Neuronal stem cell (in vitro differentiated cells): Measurements from ENCODE around the gene CDH23.

Source experiments
- DNase-seq: peaks from one replicate; pipeline ENCODE4 v3.0.0-alpha.2; 2013; ENCODE audit warnings: low spot score
- H2AFZ ChIP-seq: one replicate; pipeline ENCODE4 v1.6.1; 2013; ENCODE audit warnings: mild to moderate bottlenecking, low read length, inconsistent platforms
- H2AK5ac ChIP-seq: 2 replicates; pipeline ENCODE4 v1.6.1; 2013; ENCODE audit warnings: low read depth, mild to moderate bottlenecking, inconsistent platforms, low read length, moderate library complexity, mixed read lengths
- H2BK120ac ChIP-seq: 2 replicates; pipeline ENCODE4 v1.6.1; 2013; ENCODE audit warnings: low read depth, mild to moderate bottlenecking, inconsistent platforms, low read length, moderate library complexity, mixed read lengths
- H2BK12ac ChIP-seq: one replicate; pipeline ENCODE4 v1.6.1; 2013; ENCODE audit warnings: low read length, inconsistent platforms
- H2BK15ac ChIP-seq: 2 replicates; pipeline ENCODE4 v1.6.1; 2013; ENCODE audit warnings: mild to moderate bottlenecking, low read length, inconsistent platforms, mixed read lengths
- H2BK5ac ChIP-seq: one replicate; pipeline ENCODE4 v1.6.1; 2013; ENCODE audit warnings: inconsistent platforms, mild to moderate bottlenecking, low read length, moderate library complexity
- H3K14ac ChIP-seq: one replicate; pipeline ENCODE4 v1.6.1; 2013; ENCODE audit warnings: low read length, inconsistent platforms
- H3K18ac ChIP-seq: 2 replicates; pipeline ENCODE4 v1.6.1; 2013; ENCODE audit warnings: low read length, inconsistent platforms
- H3K23ac ChIP-seq: 2 replicates; pipeline ENCODE4 v1.6.1; 2013; ENCODE audit warnings: low read depth, mild to moderate bottlenecking, mixed read lengths, low read length, inconsistent platforms; ENCODE audit not compliant: poor library complexity
- H3K27ac ChIP-seq: replicated peaks from 3 replicates; pipeline ENCODE4 v1.5.1; 2013; ENCODE audit warnings: low read length, inconsistent platforms
- H3K27me3 ChIP-seq, 3 experiments: 2 replicates each; pipeline ENCODE4 v1.6.1; 2013; ENCODE audit warnings: low read length in 3 of 3, mild to moderate bottlenecking in 2 of 3, inconsistent platforms in 1 of 3, low read depth in 1 of 3, mixed read lengths in 1 of 3, moderate library complexity in 1 of 3; ENCODE audit not compliant: control insufficient read depth in 3 of 3, insufficient read depth in 3 of 3
- H3K36me3 ChIP-seq, 2 donors: replicated peaks in 1 of 2; 2 replicates each; pipeline ENCODE4 v1.6.1; 2013; ENCODE audit warnings: low read length in 2 of 2; ENCODE audit not compliant: control insufficient read depth in 2 of 2, insufficient read depth in 2 of 2
- H3K4ac ChIP-seq: 2 replicates; pipeline ENCODE4 v1.6.1; 2013; ENCODE audit warnings: inconsistent platforms, mild to moderate bottlenecking, low read length, moderate library complexity
- H3K4me1 ChIP-seq, 2 donors: 1 replicate in 1 of 2; 2 replicates in 1 of 2; pipeline ENCODE4 v1.6.1; 2013; ENCODE audit warnings: low read length in 2 of 2, low read depth in 1 of 2; ENCODE audit not compliant: control insufficient read depth in 2 of 2, insufficient read depth in 1 of 2
- H3K4me2 ChIP-seq: one replicate; pipeline ENCODE4 v1.6.1; 2013; ENCODE audit warnings: mild to moderate bottlenecking, low read length, inconsistent platforms; ENCODE audit not compliant: insufficient read depth, poor library complexity, severe bottlenecking
- H3K4me3 ChIP-seq, 2 donors: 2 replicates each; pipeline ENCODE4 v1.5.1; 2013; ENCODE audit warnings: low read length in 2 of 2, mild to moderate bottlenecking in 2 of 2, inconsistent platforms in 1 of 2, moderate library complexity in 1 of 2
- H3K79me1 ChIP-seq: one replicate; pipeline ENCODE4 v1.6.1; 2013; ENCODE audit warnings: low read depth, mild to moderate bottlenecking, inconsistent platforms, low read length, moderate library complexity
- H3K9ac ChIP-seq: one replicate; pipeline ENCODE4 v1.6.1; 2013; ENCODE audit warnings: mild to moderate bottlenecking, low read depth, low read length, inconsistent platforms; ENCODE audit not compliant: poor library complexity
- H3K9me3 ChIP-seq, 2 donors: replicated peaks in 1 of 2; 2 replicates each; pipeline versions ENCODE3 to v1.6.1; 2013; ENCODE audit warnings: low read length in 2 of 2, mild to moderate bottlenecking in 2 of 2, inconsistent platforms in 1 of 2, low read depth in 1 of 2, mixed read lengths in 1 of 2, moderate library complexity in 1 of 2; ENCODE audit not compliant: control insufficient read depth in 2 of 2, insufficient read depth in 1 of 2
- H4K8ac ChIP-seq: one replicate; pipeline ENCODE4 v1.6.1; 2013; ENCODE audit warnings: low read depth, mild to moderate bottlenecking, inconsistent platforms, low read length, moderate library complexity
- H4K91ac ChIP-seq: one replicate; pipeline ENCODE4 v1.6.1; 2013; ENCODE audit warnings: low read length, low read depth, mild to moderate bottlenecking, inconsistent platforms; ENCODE audit not compliant: poor library complexity
- WGBS, 2 donors: extraction: QIAGEN DNeasy Blood & Tissue Kit; methylation state at CpG; one replicate each; pipeline ENCODE4 v1.1.7; 2013; ENCODE audit warnings: missing lambda C conversion rate in 2 of 2, mixed read lengths in 1 of 2; ENCODE audit not compliant: insufficient read length in 2 of 2, insufficient replicate concordance in 1 of 2; ENCODE audit errors: extremely low coverage in 2 of 2; 5-methylcytosine and 5-hydroxymethylcytosine counted together

Gene CDH23

GRCh38 chr10:71606257-71607081 is 209.7 kb downstream of the CDH23 start:
- no peak overlapping the region for H3K14ac ChIP-seq
- no peak overlapping the region for H2AK5ac ChIP-seq
- no peak overlapping the region for H2BK5ac ChIP-seq
- no peak overlapping the region for H4K8ac ChIP-seq
- no peak overlapping the region for H3K4me3 ChIP-seq
- H3K18ac ChIP-seq: no peak overlapping the region
- H3K4ac ChIP-seq: no peak overlapping the region
- H2BK15ac ChIP-seq: no peak overlapping the region
- WGBS, 2 donors: no CpG with 5 or more reads among the region's 9 CpGs
- H2BK12ac ChIP-seq: no peak overlapping the region
- H4K91ac ChIP-seq: no peak overlapping the region
- H3K9ac ChIP-seq: no peak overlapping the region
- H3K27ac ChIP-seq: no peak overlapping the region
- peaks cover 0 to 24% of the 10 kb centered on the region in 2 donors for H3K4me1 ChIP-seq
- H3K4me2 ChIP-seq: no peak overlapping the region
- no peaks in the 10 kb centered on the region for H3K36me3 ChIP-seq
- no peak overlapping the region for H2BK120ac ChIP-seq
- no peaks in the 10 kb centered on the region for H3K79me1 ChIP-seq
- no peak overlapping the region for H2AFZ ChIP-seq
- H3K9me3 ChIP-seq: no peaks in the 10 kb centered on the region
- no peak for DNase-seq
- H3K23ac ChIP-seq: no peak overlapping the region
- no peaks in the 10 kb centered on the region for H3K27me3 ChIP-seq

GRCh38 chr10:71607082-71607443 is 210.3 kb downstream of the CDH23 start:
- no CpG with 5 or more reads among the region's 5 CpGs for WGBS, 2 donors
- Histone ChIP-seq H3K18ac (no peak overlapping the region), H3K4me1 (peaks cover 0 to 24% of the 10 kb centered on the region in 2 donors), H3K23ac (no peak overlapping the region), H4K91ac (no peak overlapping the region), H2BK5ac (no peak overlapping the region), H4K8ac (no peak overlapping the region), H2BK15ac (no peak overlapping the region), H3K14ac (no peak overlapping the region), H3K9me3 (no peaks in the 10 kb centered on the region), H3K4me2 (no peak overlapping the region), H3K9ac (no peak overlapping the region), H2AK5ac (no peak overlapping the region), H3K36me3 (no peaks in the 10 kb centered on the region), H3K27ac (no peak overlapping the region), H2BK120ac (no peak overlapping the region), H3K27me3 (no peaks in the 10 kb centered on the region), H3K4ac (no peak overlapping the region), H3K4me3 (no peak overlapping the region), H2BK12ac (no peak overlapping the region), H2AFZ (no peak overlapping the region), H3K79me1 (no peaks in the 10 kb centered on the region)
- no peak for DNase-seq

- Histone ChIP-seq H3K4me1 (peaks cover 0 to 20% of the 10 kb centered on the region in 2 donors), H3K18ac (peak overlapping the region; percentile 81), H2BK12ac (no peak overlapping the region), H3K27ac (peak overlapping the region; percentile 18), H3K9me3 (no peaks in the 10 kb centered on the region), H4K91ac (no peak overlapping the region), H2AK5ac (peak overlapping the region; percentile 60), H3K4me3 (no peak overlapping the region), H3K9ac (peak overlapping the region; percentile 78), H2AFZ (no peak overlapping the region), H2BK15ac (no peak overlapping the region), H3K27me3 (no peaks in the 10 kb centered on the region), H4K8ac (no peak overlapping the region), H3K79me1 (no peaks in the 10 kb centered on the region), H3K14ac (no peak overlapping the region), H3K4ac (no peak overlapping the region), H3K4me2 (no peak overlapping the region), H2BK120ac (peak overlapping the region; percentile 6), H3K23ac (peak overlapping the region; percentile 32), H3K36me3 (no peaks in the 10 kb centered on the region), H2BK5ac (no peak overlapping the region)
- DNase-seq: peak; percentile 86
- no CpG with 5 or more reads among the region's 20 CpGs for WGBS, 2 donors
These were observed 212.4 kb downstream of the CDH23 start for GRCh38 chr10:71608819-71609768.

GRCh38 chr10:71610651-71611050 is 213.9 kb downstream of the CDH23 start:
- Histone ChIP-seq H3K4me3 (no peak overlapping the region), H3K9ac (no peak overlapping the region), H3K79me1 (no peaks in the 10 kb centered on the region), H3K36me3 (no peaks in the 10 kb centered on the region), H3K4me2 (no peak overlapping the region), H2AK5ac (no peak overlapping the region), H3K27me3 (no peaks in the 10 kb centered on the region), H3K4ac (no peak overlapping the region), H3K27ac (no peak overlapping the region), H2AFZ (no peak overlapping the region), H3K4me1 (peaks cover 0 to 20% of the 10 kb centered on the region in 2 donors), H4K8ac (no peak overlapping the region), H3K18ac (no peak overlapping the region), H2BK120ac (no peak overlapping the region), H3K23ac (no peak overlapping the region), H4K91ac (no peak overlapping the region), H2BK15ac (peak overlapping the region; percentile 3), H2BK12ac (no peak overlapping the region), H2BK5ac (no peak overlapping the region), H3K14ac (no peak overlapping the region), H3K9me3 (no peaks in the 10 kb centered on the region)
- no peak for DNase-seq
- no CpG with 5 or more reads among the region's 3 CpGs for WGBS, 2 donors
